Sigmoid colon (tissue), 4 donors: ENCODE results near the gene PSTPIP2.

Experiments used
- POLR2AphosphoS5 ChIP-seq, 4 donors: sonication (generic); formaldehyde crosslinking; IDR thresholded peaks; one replicate each; pipeline ENCODE4 v1.6.1; 2017; ENCODE audit warnings: antibody characterized with exemption in 4 of 4
- TF ChIP-seq, protein P1 (sequence below), 4 experiments: fragments of 450-650 bp in 3 of 4; fragments of 200-600 bp in 1 of 4; IDR thresholded peaks; one replicate each; pipeline ENCODE4 v1.5.1; 2016 to 2019; ENCODE audit warnings: antibody characterized with exemption in 4 of 4, mild to moderate bottlenecking in 3 of 4, moderate library complexity in 2 of 4

DNA sequence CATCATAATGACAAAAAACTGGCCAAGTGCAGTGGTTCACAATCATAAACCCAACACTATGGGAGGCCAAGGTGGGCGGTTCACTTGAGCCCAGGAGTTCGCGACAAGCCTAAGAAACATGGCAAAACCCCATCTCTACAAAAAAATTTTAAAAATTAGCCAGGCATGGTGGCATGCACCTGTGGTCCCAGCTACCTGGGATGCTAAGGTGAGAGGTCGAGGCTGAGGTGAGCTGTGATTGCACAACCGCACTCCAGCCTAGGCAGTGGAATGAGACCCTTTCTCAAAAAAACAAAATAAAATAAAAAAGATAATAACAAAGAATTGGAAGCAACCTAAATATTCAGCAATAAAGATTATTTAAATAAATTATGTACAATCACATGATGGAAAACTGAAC lies 21.8 kb downstream of the PSTPIP2 start:
- TF ChIP-seq, protein P1, sequence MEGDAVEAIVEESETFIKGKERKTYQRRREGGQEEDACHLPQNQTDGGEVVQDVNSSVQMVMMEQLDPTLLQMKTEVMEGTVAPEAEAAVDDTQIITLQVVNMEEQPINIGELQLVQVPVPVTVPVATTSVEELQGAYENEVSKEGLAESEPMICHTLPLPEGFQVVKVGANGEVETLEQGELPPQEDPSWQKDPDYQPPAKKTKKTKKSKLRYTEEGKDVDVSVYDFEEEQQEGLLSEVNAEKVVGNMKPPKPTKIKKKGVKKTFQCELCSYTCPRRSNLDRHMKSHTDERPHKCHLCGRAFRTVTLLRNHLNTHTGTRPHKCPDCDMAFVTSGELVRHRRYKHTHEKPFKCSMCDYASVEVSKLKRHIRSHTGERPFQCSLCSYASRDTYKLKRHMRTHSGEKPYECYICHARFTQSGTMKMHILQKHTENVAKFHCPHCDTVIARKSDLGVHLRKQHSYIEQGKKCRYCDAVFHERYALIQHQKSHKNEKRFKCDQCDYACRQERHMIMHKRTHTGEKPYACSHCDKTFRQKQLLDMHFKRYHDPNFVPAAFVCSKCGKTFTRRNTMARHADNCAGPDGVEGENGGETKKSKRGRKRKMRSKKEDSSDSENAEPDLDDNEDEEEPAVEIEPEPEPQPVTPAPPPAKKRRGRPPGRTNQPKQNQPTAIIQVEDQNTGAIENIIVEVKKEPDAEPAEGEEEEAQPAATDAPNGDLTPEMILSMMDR (IDR thresholded peaks at IDR 0.05): no peak
- TF ChIP-seq POLR2AphosphoS5 (IDR thresholded peaks at IDR 0.05): no peak
